HG03135 (cell line): ENCODE data around the gene DSCAM.
"Not testable (repeated sequence)": the region's sequence is repeated elsewhere in the genome, so short reads cannot be mapped to it uniquely, and the experiment has no call there.

Experiments
- ATAC-seq: cut with Tn5 transposase; IDR thresholded peaks from one replicate; pipeline ENCODE4 v1.9.1; 2021; ENCODE audit warnings: mild to moderate bottlenecking, moderate library complexity; ENCODE audit not compliant: unreplicated experiment

DSCAM gene

GRCh38 chr21:40846587-40847411 is at the start of gene DSCAM:
Gene DSCAM (minus strand): TSS chr21:40847158. CDS start chr21:40846661, 497 bp downstream.
- ATAC-seq = no peak

- ATAC-seq = not testable (repeated sequence)
These were observed 48.7 kb upstream of the DSCAM start for GRCh38 chr21:40895697-40896096.

- no peak for ATAC-seq
These were observed 40.0 kb upstream of the DSCAM start for GRCh38 chr21:40886931-40887330.

GRCh38 chr21:40886006-40886405 is 39.0 kb upstream of the DSCAM start:
- no peak for ATAC-seq

GRCh38 chr21:40882192-40882915 is 35.4 kb upstream of the DSCAM start:
- no peak for ATAC-seq

GRCh38 chr21:40881767-40882166 is 34.8 kb upstream of the DSCAM start:
- no peak for ATAC-seq

GRCh38 chr21:40871099-40871498 is 24.1 kb upstream of the DSCAM start:
- no peak for ATAC-seq

- ATAC-seq = no peak
These were observed 16.9 kb upstream of the DSCAM start for GRCh38 chr21:40863839-40864238.

GRCh38 chr21:40858517-40858916 is 11.6 kb upstream of the DSCAM start:
- ATAC-seq = no peak

GRCh38 chr21:40853956-40854688 is 7.2 kb upstream of the DSCAM start:
- no peak for ATAC-seq

- no peak for ATAC-seq
These were observed 5.6 kb upstream of the DSCAM start for GRCh38 chr21:40852563-40852962.

- no peak for ATAC-seq
These were observed 4.8 kb upstream of the DSCAM start for GRCh38 chr21:40851749-40852148.

- no peak for ATAC-seq
These were observed 3.1 kb upstream of the DSCAM start for GRCh38 chr21:40850071-40850470.

- ATAC-seq = no peak
These were observed 993 bp upstream of the DSCAM start for GRCh38 chr21:40847951-40848350.

GRCh38 chr21:40846103-40846502 is 855 bp downstream of the DSCAM start:
- no peak for ATAC-seq

- no peak for ATAC-seq
These were observed 1.4 kb downstream of the DSCAM start for GRCh38 chr21:40845441-40845995.

GRCh38 chr21:40844935-40845334 is 2.0 kb downstream of the DSCAM start:
- ATAC-seq = no peak

GRCh38 chr21:40842197-40842552 is 4.8 kb downstream of the DSCAM start:
- no peak for ATAC-seq

- ATAC-seq = no peak
These were observed 5.3 kb downstream of the DSCAM start for GRCh38 chr21:40841524-40842196.

- ATAC-seq = no peak
These were observed 6.4 kb downstream of the DSCAM start for GRCh38 chr21:40840401-40841125.
